HG03060 (cell line): Measurements from ENCODE around the gene PTPRK.

Experiments used
- ATAC-seq: cut with Tn5 transposase; IDR thresholded peaks from one replicate; pipeline ENCODE4 v1.9.1; 2021; ENCODE audit warnings: low read depth, moderate number of reproducible peaks; ENCODE audit not compliant: unreplicated experiment

The PTPRK gene

DNA sequence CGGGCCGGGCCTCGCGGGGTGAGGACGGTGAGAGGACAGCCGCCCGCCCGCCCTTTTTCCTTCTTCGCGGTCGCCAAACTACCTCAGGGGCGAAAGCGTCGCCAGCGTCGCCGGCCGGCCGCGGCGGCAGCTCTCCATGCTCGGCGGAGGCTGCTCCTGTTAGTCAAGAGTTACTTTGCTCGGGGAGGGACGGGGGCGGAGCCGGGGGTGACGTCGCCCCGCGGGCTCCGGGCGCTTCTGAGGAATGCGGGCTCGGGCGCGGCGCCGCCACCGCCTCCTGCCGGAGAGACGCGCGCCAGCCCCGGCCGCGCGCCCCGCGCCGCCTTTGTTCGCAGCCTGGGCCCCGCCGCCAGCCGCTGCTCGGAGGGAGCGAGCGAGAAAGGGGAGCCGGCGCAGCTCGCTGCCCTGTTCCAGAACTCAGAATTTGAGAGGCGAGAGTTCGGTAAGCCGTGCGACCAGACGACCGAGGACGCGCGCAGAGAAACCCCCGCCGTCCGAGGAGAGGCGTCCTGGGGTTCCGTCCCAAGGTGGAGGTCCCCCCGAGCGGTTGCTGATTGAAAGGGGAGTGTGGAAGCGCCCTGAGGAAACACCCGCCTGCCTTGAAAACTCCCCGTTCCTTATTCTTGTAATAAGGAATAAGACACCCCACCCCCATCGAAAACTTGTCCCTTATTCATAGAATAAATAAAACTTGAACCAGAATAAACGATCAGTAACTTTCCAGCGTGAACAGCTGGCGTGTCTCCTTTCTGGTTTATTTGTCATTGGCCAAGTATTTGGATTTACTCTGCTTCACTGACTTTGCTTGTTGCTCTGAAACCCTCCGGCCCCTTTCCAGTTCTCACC lies at the start of gene PTPRK:
Gene PTPRK (minus strand): TSS at position 164 of the 846 bp plus-strand sequence. CDS start 241 bp downstream, outside the sequence.
- ATAC-seq: peak; percentile 67

DNA sequence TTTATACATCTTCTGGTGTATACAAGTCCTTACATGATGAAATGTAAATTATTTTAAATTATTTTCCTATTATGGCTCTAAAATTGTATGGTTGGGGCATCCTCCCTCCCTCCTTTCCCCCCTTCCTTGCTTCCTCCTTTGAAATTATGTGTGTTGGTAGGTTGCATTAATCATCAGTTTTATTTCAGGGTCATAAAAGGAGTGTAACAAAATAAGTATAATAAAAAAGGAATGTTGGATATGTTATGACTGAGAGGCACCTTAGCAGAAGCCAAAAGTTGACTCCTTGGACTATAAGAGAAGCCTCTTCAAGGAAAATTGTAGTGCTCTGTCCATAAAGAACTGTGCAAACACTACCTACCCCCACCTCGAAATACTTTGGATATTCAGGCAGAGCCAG lies 46.6 kb upstream of the PTPRK start:
- ATAC-seq: no peak

DNA sequence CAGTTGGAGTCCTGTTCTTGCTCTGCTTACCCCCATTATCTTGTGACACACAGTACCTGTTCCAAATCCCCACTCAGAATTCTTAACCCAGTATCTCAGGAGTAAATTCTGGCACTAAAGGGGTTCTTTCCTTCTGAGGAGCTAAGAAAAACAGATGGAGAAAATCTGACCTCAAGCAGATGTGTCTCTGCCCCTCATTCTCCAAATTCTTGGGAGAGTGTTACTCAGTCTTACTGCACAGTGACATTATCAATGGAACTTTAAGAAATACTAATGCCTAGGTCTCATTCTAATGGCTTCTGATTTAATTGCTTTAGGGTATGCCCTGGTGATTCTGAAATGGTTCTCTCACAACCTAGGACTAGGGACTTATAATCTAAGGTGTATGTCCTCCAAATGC lies 40.6 kb upstream of the PTPRK start:
- ATAC-seq: no peak

DNA sequence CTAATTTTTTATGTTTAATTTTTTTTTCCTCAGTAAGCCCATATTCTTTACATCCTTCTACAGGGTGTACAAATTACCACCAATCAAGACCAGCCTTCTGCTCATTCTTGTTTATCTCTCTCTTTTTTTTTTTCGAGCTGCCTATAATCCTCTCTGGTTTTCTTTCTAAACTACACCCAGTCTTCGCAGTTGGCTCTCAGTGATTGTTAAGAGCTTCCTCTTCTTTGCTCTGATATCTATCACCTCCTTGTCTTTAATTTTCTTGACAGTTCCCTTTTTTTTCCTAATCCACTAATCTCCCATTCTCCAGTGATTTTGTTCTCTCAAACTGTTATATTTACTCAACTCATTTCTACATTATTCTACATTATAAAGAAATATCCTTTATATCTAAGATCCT lies 38.5 kb upstream of the PTPRK start:
- no peak for ATAC-seq

DNA sequence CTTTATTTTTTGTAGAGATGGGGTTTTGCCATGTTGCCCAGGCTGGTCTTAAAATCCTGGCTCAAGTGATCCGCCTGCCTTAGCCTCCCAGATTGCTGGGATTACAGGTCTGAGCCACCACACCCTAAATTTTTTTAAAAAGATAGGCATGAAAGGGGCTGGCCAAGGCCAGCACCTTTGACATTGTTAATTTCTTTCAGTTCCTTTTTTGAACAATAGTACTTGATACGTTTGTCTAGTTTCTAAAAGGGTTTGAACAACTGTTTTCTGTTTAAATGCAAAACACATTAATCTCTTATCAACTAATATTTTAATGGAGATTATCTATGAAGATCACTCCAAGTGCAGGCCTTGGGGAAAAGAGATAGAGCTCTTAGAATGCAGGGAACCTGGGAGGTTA lies 37.6 kb upstream of the PTPRK start:
- no peak for ATAC-seq

DNA sequence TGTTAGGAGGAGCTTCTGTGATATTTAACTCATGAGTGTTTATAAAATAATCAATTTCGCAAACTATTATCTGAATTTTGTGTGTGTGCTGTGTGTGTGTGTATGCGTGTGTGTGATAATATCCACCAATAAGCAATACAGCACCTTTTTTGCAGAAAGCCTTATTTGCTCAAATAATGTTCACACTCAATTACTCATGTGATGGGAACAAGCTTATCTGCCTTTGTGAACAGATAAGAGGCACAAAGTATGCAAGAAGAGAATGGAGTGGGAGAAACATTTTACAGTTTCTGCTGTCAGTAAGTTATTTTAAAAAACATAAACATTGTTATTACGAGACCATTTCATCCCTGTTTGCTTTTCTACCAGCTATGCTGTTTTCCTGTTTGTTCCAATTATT lies 36.7 kb upstream of the PTPRK start:
- no peak for ATAC-seq

DNA sequence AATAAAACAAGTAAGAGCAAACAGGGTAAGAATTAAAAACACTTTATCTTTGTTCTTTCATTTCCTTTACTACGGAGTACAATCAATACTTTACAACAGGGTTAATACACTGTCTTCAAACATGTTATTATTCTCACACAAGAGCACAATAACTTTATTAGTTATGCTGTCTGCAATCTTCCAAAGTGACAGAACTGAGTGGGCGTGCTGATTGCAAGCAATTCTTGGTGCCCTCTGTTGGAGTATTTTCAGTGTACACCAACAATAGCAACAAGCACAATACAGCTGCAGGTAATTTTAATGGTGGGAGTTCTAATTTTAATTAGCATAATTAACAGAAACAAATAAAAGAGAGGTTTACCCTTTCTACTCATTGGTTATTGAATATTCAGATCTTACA lies 33.9 kb upstream of the PTPRK start:
- ATAC-seq: no peak

DNA sequence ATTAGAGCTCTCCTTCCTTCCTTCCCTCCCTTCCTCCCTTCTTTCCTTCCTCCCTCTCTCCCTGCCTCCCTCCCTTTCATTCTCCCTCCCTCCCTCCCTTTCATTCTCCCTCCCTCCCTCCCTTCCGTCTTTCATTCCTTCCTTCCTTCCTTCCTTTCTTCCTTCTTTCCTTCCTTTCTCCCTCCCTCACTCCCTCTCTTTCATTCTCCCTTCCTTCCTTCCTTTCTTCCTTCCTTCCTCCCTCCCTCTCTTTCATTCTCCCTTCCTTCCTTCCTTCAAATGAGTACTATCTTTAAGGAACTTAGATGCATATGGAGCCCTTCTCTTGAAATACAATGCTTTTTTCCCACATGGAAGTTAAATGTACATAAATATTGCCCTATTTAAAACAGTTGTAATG lies 20.9 kb upstream of the PTPRK start:
- ATAC-seq: no peak

DNA sequence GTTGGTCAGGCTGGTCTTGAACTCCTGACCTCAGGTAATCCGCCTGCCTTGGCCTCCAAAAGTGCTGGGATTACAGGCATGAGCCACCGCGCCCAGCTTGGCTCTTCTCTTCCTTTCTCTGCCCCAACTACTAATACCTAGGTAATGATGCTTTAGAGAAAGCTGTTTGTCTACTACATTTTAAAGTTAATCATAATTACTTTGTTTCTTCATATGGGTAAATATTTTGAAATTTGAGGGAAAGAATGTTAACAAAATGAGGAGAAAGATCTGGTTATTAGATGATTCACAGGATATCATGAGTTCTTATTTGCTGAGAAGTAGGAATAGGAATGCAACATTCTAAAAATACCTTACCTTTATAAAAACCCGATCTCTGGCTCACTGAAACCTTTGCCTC lies 18.4 kb upstream of the PTPRK start:
- ATAC-seq: no peak

DNA sequence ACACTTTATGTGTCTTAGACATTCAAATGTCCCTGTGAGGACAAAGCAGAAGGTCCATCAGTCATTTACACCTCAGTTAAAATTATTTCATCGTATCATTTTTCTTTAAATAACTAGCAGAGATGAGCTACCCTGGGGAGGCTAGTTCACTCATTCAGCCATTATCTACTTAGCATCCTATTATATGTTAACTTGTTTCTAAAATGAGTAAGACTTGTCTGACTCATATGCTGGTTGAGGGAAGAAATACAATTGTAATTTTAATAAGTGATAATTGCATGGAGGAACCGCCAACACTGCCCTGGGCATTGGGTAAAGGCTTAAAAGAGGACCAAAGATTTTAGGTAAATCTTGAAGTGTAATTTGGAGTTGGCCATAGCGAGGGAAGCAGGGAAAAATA lies 12.4 kb upstream of the PTPRK start:
- no peak for ATAC-seq

DNA sequence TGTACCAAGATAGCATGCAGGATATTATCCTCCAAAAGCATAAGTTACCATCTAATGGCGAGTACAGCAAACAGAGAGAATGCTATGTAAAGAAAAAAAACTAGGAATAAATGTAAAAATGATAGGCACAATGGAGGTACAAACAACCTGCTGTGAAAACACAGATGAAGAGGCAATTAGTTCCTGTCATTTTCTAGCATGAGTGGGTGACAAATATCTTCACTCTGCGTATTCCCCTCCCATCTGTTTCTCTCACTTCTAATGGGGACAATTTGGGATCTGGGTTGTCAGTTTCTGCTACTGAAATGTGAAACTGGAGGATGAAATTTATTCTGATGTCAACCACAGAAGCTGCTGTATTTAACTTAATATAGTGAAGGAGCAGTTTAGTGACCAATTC lies 11.7 kb upstream of the PTPRK start:
- no peak for ATAC-seq

DNA sequence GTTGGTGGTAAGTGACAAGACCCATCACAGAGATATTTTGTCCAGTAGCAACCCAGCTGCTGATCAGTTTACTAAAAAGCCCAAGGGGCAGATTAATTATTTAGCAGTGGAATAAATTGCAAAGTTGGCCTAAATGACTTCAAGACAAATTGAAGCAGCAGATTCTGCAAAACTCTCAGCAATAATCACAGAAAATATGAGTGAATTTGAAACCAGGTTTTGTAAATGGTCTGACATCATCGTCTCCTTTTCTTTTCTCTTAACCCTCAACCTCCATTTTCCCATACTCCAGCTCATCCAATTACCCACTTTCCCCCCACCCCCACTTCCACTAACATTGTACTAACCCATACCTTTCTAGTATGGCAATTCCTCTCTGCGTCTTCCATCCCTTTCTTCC lies 11.3 kb upstream of the PTPRK start:
- no peak for ATAC-seq

DNA sequence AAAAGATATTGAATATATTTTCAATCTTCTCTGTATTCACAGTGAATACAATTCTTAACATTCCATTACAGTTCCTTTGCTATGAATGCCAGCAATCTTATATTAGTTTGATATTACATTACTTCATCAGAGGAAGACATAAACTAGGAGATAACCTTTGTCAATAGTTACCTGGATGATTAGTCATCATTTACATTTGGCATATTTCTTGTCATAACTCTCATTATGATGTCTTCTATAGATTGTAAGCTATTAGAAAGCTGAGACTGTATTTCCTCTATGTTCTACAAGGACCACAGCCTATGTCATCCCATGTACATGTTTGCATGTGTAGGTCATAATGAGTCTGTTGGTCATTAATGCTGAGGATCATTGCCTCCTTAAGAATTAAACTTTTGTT lies 7.8 kb upstream of the PTPRK start:
- no peak for ATAC-seq

DNA sequence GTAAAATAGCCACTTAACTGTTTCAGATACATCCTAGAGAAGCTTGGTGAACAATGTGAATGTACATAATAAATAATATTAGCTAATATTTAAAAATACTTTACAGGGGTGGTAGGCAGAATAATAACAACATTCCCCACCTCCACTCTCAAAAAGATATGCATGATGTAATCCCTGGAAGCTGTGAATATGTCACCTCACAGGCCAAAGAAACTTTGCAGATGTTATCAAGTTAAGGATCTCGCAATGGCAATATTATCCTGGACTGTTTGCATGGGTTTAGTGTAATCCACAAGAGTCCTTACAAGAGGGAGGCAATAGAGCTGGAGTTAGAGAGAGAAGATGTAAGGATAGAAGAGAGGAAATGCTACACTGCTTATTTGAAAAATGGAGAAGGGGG lies 7.0 kb upstream of the PTPRK start:
- no peak for ATAC-seq

DNA sequence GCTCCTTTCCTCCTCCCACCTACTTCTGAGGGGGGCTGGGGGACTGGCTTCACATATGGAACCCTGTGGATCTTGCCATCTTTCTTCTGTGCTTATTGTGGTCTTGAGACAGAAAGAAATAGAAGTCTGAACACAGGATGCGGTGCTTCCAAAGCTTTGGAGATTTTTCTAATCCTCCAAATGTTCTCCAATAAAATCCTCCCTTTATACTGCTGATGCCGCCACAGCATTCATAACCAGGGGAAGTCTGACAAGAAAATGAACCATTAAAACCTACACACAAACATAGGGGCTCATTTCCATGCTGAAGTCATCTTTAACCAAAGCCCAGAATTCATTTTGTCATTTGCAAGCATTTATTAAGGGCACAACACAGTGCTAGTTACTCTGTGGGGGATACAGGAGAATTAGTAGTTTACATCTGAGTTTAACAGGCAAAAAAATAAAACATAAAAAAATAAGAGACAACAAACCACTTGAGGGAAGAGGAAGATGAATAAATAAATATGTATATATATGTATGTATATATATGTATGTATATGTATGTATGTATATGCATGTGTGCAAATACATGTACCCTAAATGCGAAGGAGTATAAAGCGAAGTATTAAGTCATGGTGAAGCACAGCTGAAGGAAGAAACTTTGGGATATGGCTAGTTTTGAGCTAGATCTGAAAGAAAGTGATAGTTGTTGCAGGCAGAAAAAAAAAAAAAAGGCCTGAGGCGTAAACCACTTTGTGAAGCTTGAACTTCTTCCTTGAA lies 5.9 kb upstream of the PTPRK start:
- no peak for ATAC-seq

DNA sequence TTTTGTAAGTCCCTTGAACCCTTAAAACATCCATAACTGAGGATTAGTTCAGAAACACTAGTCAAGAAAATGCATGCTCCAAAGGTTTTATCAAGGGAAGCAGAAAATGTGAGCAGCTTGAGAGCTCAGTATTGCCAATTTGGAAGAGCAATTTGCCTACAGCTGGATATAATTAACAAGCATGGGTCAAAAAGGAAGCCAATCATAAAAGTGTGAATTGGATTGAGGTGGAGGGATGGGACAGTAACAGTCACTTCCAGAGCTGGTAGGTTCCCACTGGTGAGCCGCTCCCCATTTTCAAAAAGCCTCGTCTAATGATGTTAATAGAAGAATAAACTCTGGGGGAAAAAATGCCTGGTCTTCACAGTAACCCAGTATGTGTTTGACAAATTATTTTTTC lies 5.0 kb upstream of the PTPRK start:
- no peak for ATAC-seq

DNA sequence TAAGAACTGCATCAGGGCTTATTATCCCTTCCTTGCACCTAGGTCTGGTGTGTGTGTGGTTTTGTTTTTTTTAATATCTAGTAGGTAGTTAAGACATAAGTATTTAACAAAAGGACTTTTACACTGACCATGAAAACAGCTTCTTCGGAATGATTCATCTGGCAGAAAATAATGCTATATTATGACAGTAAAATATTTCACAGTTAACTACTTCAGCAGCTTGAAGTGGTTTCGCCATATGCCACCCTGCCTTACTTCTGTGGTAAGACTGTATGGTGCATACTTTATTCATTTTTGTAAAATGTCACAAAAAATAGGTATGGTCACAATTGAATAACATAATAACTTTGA lies 858 bp upstream of the PTPRK start:
- ATAC-seq: no peak

DNA sequence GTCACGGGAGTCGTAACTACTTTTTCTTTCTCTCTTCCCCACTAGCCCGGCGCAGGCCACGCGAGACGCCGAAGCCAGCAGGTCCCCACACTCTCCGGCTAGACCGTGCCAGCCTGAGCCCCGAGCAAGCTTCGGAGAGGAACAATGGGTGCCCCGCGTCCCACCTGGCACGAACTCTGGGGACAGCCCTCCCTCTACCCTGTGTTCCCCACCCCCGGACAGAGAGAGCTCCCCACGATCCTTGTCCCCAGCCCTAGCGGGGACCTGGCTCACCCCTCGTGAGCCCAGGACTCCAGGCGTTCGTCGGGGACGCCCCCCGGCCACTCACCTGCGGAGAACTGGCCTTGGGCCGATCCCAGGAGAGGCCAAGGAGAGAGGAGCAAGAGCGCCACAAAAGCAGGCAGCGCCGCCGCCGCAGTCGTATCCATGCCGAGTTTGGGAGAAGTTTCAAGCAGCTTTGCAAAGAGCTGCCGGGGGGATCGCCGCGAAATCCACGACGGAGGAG lies 416 bp downstream of the PTPRK start:
- peak; percentile 9 for ATAC-seq

DNA sequence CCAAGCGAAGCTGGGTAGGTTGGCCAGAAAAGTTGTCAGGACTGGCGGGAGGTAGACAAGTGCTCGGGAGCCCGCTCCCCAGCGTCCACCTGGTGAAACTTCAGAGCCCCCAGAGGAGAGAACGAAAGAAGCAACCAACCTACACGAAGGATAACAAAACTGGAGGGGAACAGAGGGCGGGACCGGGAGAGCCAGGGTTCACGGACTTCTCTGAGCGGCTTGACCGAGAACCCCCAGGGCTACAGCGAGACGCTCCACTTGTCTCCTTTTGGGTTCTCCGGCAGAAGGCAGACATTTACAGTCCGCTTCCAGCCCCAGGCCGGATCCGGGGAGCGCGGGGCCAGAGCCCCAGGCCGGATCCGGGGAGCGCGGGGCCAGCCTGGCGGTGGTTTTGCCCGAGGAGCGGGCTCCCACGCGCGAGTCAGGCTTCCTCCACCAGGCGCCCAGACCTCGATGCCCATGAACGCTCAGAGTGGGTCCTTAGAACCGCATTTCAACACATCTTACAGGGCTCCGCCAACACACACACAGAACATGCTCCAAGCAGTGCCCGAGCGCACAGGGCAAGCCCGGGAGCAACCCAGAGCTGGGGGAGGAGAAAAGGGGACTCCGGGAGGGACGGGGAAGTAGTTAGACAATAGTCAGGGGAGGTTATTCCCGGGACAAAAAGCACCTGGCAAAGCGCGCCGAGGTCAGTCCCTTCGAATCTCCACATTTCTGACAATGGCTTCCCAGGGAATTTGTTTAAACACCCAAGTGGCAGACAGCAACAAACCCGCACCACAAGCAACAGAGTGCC lies 1.1 kb downstream of the PTPRK start:
- no peak for ATAC-seq

DNA sequence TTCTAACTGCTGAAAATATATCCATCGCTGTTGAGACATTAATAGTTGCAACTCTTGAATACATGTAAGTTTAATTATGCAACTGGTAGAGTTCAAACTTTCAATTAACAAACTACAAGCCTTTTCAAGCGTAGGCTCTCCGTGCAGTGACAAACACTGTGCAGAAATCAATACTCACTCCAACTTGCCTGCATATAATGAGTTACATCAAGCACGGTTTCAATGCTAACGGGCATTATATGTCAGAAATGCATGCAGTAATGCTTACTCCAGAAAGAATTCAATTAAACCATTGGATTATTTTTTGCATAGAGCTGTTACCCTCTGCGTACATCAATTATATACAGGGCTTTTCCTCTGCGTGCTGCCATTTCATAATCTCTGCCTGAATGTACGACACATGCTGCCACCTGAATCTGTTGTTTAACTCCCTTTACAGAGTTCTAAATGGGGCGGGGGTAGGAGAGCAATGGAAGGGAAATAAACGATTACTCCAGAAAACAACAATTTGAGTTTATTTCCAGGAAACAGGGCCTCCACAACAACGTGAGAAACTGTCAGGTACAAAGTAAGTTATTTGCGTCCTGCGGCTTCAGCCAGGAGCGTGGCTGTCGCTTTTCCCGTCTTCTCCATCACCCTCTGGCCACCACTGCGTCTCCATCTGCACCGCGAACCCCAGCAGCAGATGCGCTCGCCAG lies 1.8 kb downstream of the PTPRK start:
- no peak for ATAC-seq

DNA sequence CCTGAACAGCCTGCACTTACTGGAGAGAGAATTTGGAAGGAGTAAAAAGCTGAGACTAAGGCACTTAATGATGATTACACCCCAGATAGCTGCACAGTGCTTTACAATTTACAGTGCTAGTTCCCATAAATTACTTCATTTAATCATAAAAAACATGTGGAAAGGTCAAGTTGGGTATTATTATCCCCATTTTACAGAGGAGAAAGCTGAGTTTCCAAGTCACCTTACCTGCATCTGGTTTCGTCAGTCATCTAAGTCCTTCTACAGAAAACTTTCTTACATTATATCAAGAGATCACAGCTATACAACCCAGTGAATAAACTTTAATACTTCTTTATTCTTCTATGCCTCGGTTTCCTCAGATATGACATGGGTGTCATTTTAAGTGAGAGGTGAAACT lies 3.3 kb downstream of the PTPRK start:
- no peak for ATAC-seq
